K562 (cell line): ENCODE results near the gene PRR15L. TPM values are rescaled to one million over a fixed set of nuclear protein-coding genes. Genes with fewer than 3 reads are reported as not detected.
A peak's percentile ranks its signal among the peaks of the same experiment; 100 is the strongest.

Experiments used
- ATAC-seq: fragments of 200-7000 bp; cut with Tn5 transposase; 3 replicates; pipeline ENCODE4 v1.9.1; 2020; ENCODE audit warnings: moderate library complexity
- BruUV-seq: library from RNA; stranded (reverse); fragments of 400-500 nt; replicated peaks from 2 replicates; lab custom pipeline; 2021; lab: Mats Ljungman, UMichigan
- CTCF ChIA-PET: fragments of 300-600 bp; formaldehyde crosslinking; extraction: SDS; loops from one replicate; lab custom pipeline; 2021; ENCODE audit warnings: low intra/inter-chr PET ratio; lab: Yijun Ruan, JAX
- POLR2A ChIA-PET: fragments of 300-600, 350-650 bp; sonication (Branson Sonifier 250); formaldehyde crosslinking; extraction: SDS; loops from one replicate; lab custom pipeline; 2021; ENCODE audit warnings: antibody characterized with exemption, inconsistent platforms; lab: Yijun Ruan, JAX
- DNase-seq, 4 experiments: peaks; one replicate each; pipeline versions ENCODE4 v3.0.0 to v3.0.0-alpha.2; 2011 to 2018; ENCODE audit warnings: low spot score in 3 of 4, mixed read lengths in 3 of 4; ENCODE audit errors: extremely low read depth in 1 of 4
- FAIRE-seq: peaks from 2 replicates; lab custom pipeline; 2011; peaks lifted over from hg19 to GRCh38; lab: Jason Lieb, UNC
- H2AFZ ChIP-seq: 2 replicates; pipeline ENCODE4 v1.6.0; 2011; ENCODE audit warnings: low read depth, low read length, control low read depth, inconsistent platforms
- H3K27ac ChIP-seq: fragments of 200-600 bp; 3 replicates; pipeline ENCODE4 v1.8.0; 2011; ENCODE audit warnings: low read depth, mild to moderate bottlenecking, control low read depth, inconsistent platforms, low read length, moderate library complexity, mixed read lengths; ENCODE audit errors: extremely low read depth
- H3K27me3 ChIP-seq, 2 experiments: fragments of 300-600 bp in 1 of 2; 2 replicates in 1 of 2; 3 replicates in 1 of 2; pipeline versions ENCODE4 v1.6.0 to v1.8.0; 2011; ENCODE audit warnings: inconsistent platforms in 2 of 2, low read length in 2 of 2, mild to moderate bottlenecking in 1 of 2, mixed read lengths in 1 of 2, moderate library complexity in 1 of 2; ENCODE audit not compliant: control insufficient read depth in 2 of 2, insufficient read depth in 2 of 2
- H3K36me3 ChIP-seq: fragments of 300-600 bp; 3 replicates; pipeline ENCODE4 v1.8.0; 2011; ENCODE audit warnings: mild to moderate bottlenecking, low read length, inconsistent platforms; ENCODE audit not compliant: control insufficient read depth, insufficient read depth
- H3K4me1 ChIP-seq, 2 experiments: fragments of 200-600 bp in 1 of 2; replicated peaks in 1 of 2; 2 replicates in 1 of 2; 3 replicates in 1 of 2; pipeline versions ENCODE4 v1.5.1 to v1.8.0; 2011; ENCODE audit warnings: inconsistent platforms in 2 of 2, low read length in 2 of 2, mild to moderate bottlenecking in 1 of 2, mixed read lengths in 1 of 2, moderate library complexity in 1 of 2; ENCODE audit not compliant: control insufficient read depth in 2 of 2, insufficient read depth in 2 of 2
- H3K4me2 ChIP-seq: 2 replicates; pipeline ENCODE4 v1.6.1; 2011; ENCODE audit warnings: low read length, control low read depth, inconsistent platforms, mixed read lengths; ENCODE audit not compliant: insufficient read depth
- H3K4me3 ChIP-seq: fragments of 200-600 bp; sonication (generic), shearing (Covaris generic); 2 replicates; pipeline ENCODE4 v1.5.1; 2016; ENCODE audit warnings: control low read depth, inconsistent platforms
- H3K79me2 ChIP-seq: fragments of 200-600 bp; 3 replicates; pipeline ENCODE4 v1.8.0; 2011; ENCODE audit warnings: low read length, inconsistent platforms; ENCODE audit not compliant: control insufficient read depth, insufficient read depth
- H3K9ac ChIP-seq, 2 experiments: 2 replicates each; pipeline versions ENCODE4 v1.6.0 to v1.6.1; 2011; ENCODE audit warnings: low read depth in 2 of 2, low read length in 2 of 2, control low read depth in 1 of 2, inconsistent platforms in 1 of 2, mild to moderate bottlenecking in 1 of 2, mixed read lengths in 1 of 2; ENCODE audit not compliant: insufficient read depth in 1 of 2
- H3K9me1 ChIP-seq: one replicate; pipeline ENCODE4 v1.6.0; 2011; ENCODE audit warnings: inconsistent platforms, mild to moderate bottlenecking, low read length, moderate library complexity; ENCODE audit not compliant: control insufficient read depth, insufficient read depth
- H3K9me3 ChIP-seq: replicated peaks from 2 replicates; pipeline ENCODE4 v1.5.1; 2011; ENCODE audit warnings: low read depth, low read length, inconsistent platforms; ENCODE audit not compliant: control insufficient read depth, insufficient read depth
- H4K20me1 ChIP-seq: replicated peaks from 2 replicates; pipeline ENCODE4 v1.6.1; 2011; ENCODE audit warnings: low read length, inconsistent platforms, mixed read lengths; ENCODE audit not compliant: control insufficient read depth, insufficient read depth
- CBFA2T3 ChIP-seq: fragments of 450-650 bp; IDR thresholded peaks from 2 replicates; pipeline ENCODE4 v1.6.1; 2017
- FOSL1 ChIP-seq: fragments of 200-800 bp; sonication (Bioruptor generic); conservative IDR thresholded peaks from 2 replicates; pipeline ENCODE4 v1.6.1; 2016; ENCODE audit warnings: missing genetic modification characterization, missing compliant biosample characterization
- FOXA3 ChIP-seq, 2 experiments: fragments of 450-650 bp in 1 of 2; sonication (generic) in 1 of 2; formaldehyde crosslinking; IDR thresholded peaks in 1 of 2; conservative IDR thresholded peaks in 1 of 2; 2 replicates each; pipeline versions ENCODE4 v1.4.0 to v1.8.0; 2020 to 2022; ENCODE audit warnings: mild to moderate bottlenecking in 2 of 2, missing genetic modification reagents in 1 of 2
- FOXP1 ChIP-seq: sonication (generic); formaldehyde crosslinking; IDR thresholded peaks from 2 replicates; pipeline ENCODE4 v1.8.0; 2022; ENCODE audit warnings: mild to moderate bottlenecking, missing genetic modification reagents
- HSF4 ChIP-seq: fragments of 250-450 bp; sonication (Bioruptor Pico); IDR thresholded peaks from 2 replicates; pipeline ENCODE4 v2.1.2; 2022; ENCODE audit warnings: mild to moderate bottlenecking, moderate library complexity, borderline replicate concordance
- L3MBTL2 ChIP-seq: fragments of 450-650 bp; IDR thresholded peaks from 2 replicates; pipeline ENCODE4 v1.6.1; 2016; ENCODE audit warnings: mild to moderate bottlenecking, moderate library complexity
- MEF2D ChIP-seq: conservative IDR thresholded peaks from 2 replicates; pipeline ENCODE4 v1.6.1; 2016; ENCODE audit warnings: low read depth, missing genetic modification characterization, missing compliant biosample characterization
- NFE2 ChIP-seq: IDR thresholded peaks from 2 replicates; pipeline ENCODE4 v1.6.1; 2014; ENCODE audit warnings: antibody characterized with exemption, low read depth
- RBM14 ChIP-seq: fragments of 200-400 bp; formaldehyde crosslinking; IDR thresholded peaks from 2 replicates; pipeline ENCODE4 v1.6.1; 2018; ENCODE audit warnings: low read depth, mild to moderate bottlenecking, low read length, moderate library complexity, borderline replicate concordance; ENCODE audit not compliant: insufficient read depth
- TFAP4 ChIP-seq: sonication (generic); formaldehyde crosslinking; IDR thresholded peaks from 2 replicates; pipeline ENCODE4 v1.8.0; 2022; ENCODE audit warnings: missing genetic modification reagents, mild to moderate bottlenecking, moderate library complexity, borderline replicate concordance
- ZNF347 ChIP-seq: fragments of 450-650 bp; formaldehyde crosslinking; IDR thresholded peaks from 2 replicates; pipeline ENCODE4 v1.4.0; 2020; ENCODE audit warnings: low read depth, mild to moderate bottlenecking, moderate library complexity
- ZNF766 ChIP-seq: fragments of 200-800 bp; sonication (Bioruptor generic); conservative IDR thresholded peaks from 2 replicates; pipeline ENCODE4 v1.6.1; 2016; ENCODE audit warnings: missing genetic modification characterization, missing compliant biosample characterization
- WGBS: fragments of 100-300 bp; shearing (Covaris generic); methylation state at CpG from one replicate; pipeline ENCODE4 v1.1.6; 2016; ENCODE audit warnings: low coverage, mixed read lengths; ENCODE audit not compliant: insufficient coverage; ENCODE audit errors: missing lambda C conversion rate; 5-methylcytosine and 5-hydroxymethylcytosine counted together
- in situ Hi-C: fragments of 300-500 bp; cut with MboI; formaldehyde crosslinking; loops from 4 replicates; pipeline ENCODE4 v1.15.0; 2018; ENCODE audit warnings: inconsistent platforms, mixed read lengths
- intact Hi-C: fragments of 100-400 bp; cut with micrococcal nuclease; formaldehyde crosslinking; loops from 2 replicates; pipeline ENCODE4 v1.14.2; 2022
- polyA plus RNA-seq, 8 experiments: library from polyadenylated mRNA; depleted of rRNA in 4 of 8; stranded (reverse) in 5 of 8; unstranded in 3 of 8; fragments of >200 nt; fragmentation: Nextera tagmentation in 2 of 8; fragmentation: Illumina TruSeq in 1 of 8; extraction: Ambion mirVana in 2 of 8; extraction: Trizol in 1 of 8; gene quantifications; 2 replicates each; pipeline versions ENCODE4 v1.2.1 to v1.2.3, GENCODE V29; 2011 to 2014; ENCODE audit warnings: inconsistent platforms in 1 of 8, missing spikeins in 1 of 8
- total RNA-seq, 7 experiments: library from RNA; depleted of rRNA in 6 of 7; stranded (reverse); fragments of >200 nt in 6 of 7; fragmentation: Illumina TruSeq in 2 of 7; extraction: Trizol in 2 of 7; gene quantifications; 2 replicates each; pipeline versions ENCODE4 v1.2.1 to v1.2.3, GENCODE V29; 2011 to 2021; ENCODE audit warnings: low replicate concordance in 1 of 7

The PRR15L gene
- total and polyA plus RNA-seq, 9 of the 15 experiments (the other 6 are each of a cell fraction or from before 2014, with no cell fraction given): 0.03 TPM; not detected in 8

- Histone ChIP-seq H3K9me3 (no peaks in the 10 kb centered on the region), H3K4me1 (peaks cover 32 to 47% of the 10 kb centered on the region in 2 experiments), H3K36me3 (no peaks in the 10 kb centered on the region), H4K20me1 (no peaks in the 10 kb centered on the region), H3K27ac (no peak overlapping the region), H3K4me3 (no peak overlapping the region), H3K4me2 (no peak overlapping the region), H2AFZ (0 out of 2 replicates have a peak overlapping the region, but pooled peaks have one; percentile 43), H3K79me2 (no peaks in the 10 kb centered on the region), H3K27me3 (no peaks in the 10 kb centered on the region), H3K9me1 (no peaks in the 10 kb centered on the region), H3K9ac (no peak overlapping the region)
- DNase-seq: no peak
- no peak for FAIRE-seq
- intact Hi-C loops: no loop called here
- WGBS: 42% methylated on average over 4 of the region's 4 CpGs
- in situ Hi-C loops: no loop called here
- TF ChIP-seq FOXA3 (CRISPR knock-in tag; conservative IDR thresholded peaks at IDR 0.05 in 1 of 2, IDR thresholded peaks at IDR 0.05 in 1 of 2): peak in 1 of 2 experiments; percentile 29; a peak in 1 of 4 replicates
- TF ChIP-seq ZNF347: no peak
- TF ChIP-seq NFE2: no peak
- ChIA-PET CTCF (no interaction called here), POLR2A (no interaction called here)
- BruUV-seq: no TSS peak
- no peak for ATAC-seq
Measured at GRCh38 chr17:47992216-47992615, 34.5 kb upstream of the PRR15L start.

- Histone ChIP-seq H4K20me1 (no peaks in the 10 kb centered on the region), H3K9me3 (no peaks in the 10 kb centered on the region), H3K9ac (peak overlapping the region in 1 of 2 experiments; percentile 54; a peak in 2 of 4 replicates), H3K4me3 (no peak overlapping the region), H3K4me1 (peaks cover 27 to 43% of the 10 kb centered on the region in 2 experiments), H3K4me2 (no peak overlapping the region), H3K27me3 (no peaks in the 10 kb centered on the region), H3K79me2 (no peaks in the 10 kb centered on the region), H3K36me3 (no peaks in the 10 kb centered on the region), H3K9me1 (no peaks in the 10 kb centered on the region), H2AFZ (no peak overlapping the region), H3K27ac (no peak overlapping the region)
- FAIRE-seq: no peak
- no peak for DNase-seq
- no peak for TF ChIP-seq HSF4 (CRISPR knock-in tag)
- TF ChIP-seq FOXP1: no peak
- TF ChIP-seq MEF2D (tag): 0 out of 2 replicates have a peak, but pooled peaks have one; percentile 30
- TF ChIP-seq TFAP4 (CRISPR knock-in tag): peak; percentile 25; the same call in 1 of the 2 replicates
- peak; percentile 17; the same call in 1 of the 2 replicates for TF ChIP-seq L3MBTL2
- TF ChIP-seq CBFA2T3: peak; percentile 33; the same call in 1 of the 2 replicates
- peak; percentile 45; the same call in 1 of the 2 replicates for TF ChIP-seq FOSL1 (tag)
- 0 out of 2 replicates have a peak, but pooled peaks have one; percentile 24 for TF ChIP-seq ZNF766 (CRISPR knock-in tag)
- TF ChIP-seq RBM14: no peak
- intact Hi-C loops: no loop called here
- ATAC-seq: no peak
- POLR2A ChIA-PET: interaction anchor here (0.9 to 1.0 kb wide), 2 partner anchors 10 to 82 kb away, joined by 3 read pairs; no protein-coding TSS in a partner anchor
- CTCF ChIA-PET: interaction anchor here (0.6 kb wide), 1 partner anchor 657 kb away, joined by 3 read pairs; no protein-coding TSS in a partner anchor
- no TSS peak for BruUV-seq
- in situ Hi-C loops: no loop called here
- 50% methylated on average over 11 of the region's 14 CpGs for WGBS
Measured at GRCh38 chr17:47990962-47991731, 33.5 kb upstream of the PRR15L start.
